Fibroblast of villous mesenchyme (primary cell): Measurements from ENCODE around the gene GBX2. TPM values are rescaled to one million over a fixed set of nuclear protein-coding genes. Genes with fewer than 3 reads are reported as not detected.
"Not testable (repeated sequence)": the region's sequence is repeated elsewhere in the genome, so short reads cannot be mapped to it uniquely, and the experiment has no call there.

ENCODE experiments used
- DNase-seq: peaks from one replicate; pipeline ENCODE4 v3.0.0-alpha.2; 2010; ENCODE audit warnings: low read depth
- H3K4me3 ChIP-seq: 2 replicates; pipeline ENCODE4 v1.5.1; 2011; ENCODE audit warnings: low read depth, mild to moderate bottlenecking, low read length
- total RNA-seq: library from RNA; depleted of rRNA; stranded (reverse); fragments of >200 nt; gene quantifications from 2 replicates; pipeline ENCODE4 v1.2.3, GENCODE V29; 2012
- TF ChIP-seq, protein P1 (sequence below): IDR thresholded peaks from 2 replicates; pipeline ENCODE4 v1.5.1; 2012; ENCODE audit warnings: low read depth, mild to moderate bottlenecking, low read length; ENCODE audit not compliant: insufficient read depth

The GBX2 gene
- total RNA-seq, 1 donor, result not detected

DNA sequence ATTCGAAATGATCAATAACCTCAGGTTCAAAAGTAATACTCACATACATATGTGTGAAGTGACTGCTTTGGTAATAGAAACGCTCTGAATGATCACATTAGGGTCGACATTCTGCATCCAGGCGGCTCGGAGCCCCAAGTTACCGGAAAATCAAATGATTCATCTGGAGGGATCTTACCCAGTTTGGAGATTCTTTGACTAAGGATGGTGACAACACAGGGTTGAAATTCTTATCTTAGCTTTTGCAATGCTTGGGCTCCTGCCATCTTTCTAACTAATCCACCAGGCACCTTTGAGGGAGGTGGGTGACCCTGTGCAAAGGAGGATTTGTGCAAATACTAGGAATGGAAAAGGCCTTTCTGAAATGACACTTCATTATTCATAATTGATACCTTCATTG is 10.8 kb downstream of the GBX2 start:
- TF ChIP-seq, protein P1, sequence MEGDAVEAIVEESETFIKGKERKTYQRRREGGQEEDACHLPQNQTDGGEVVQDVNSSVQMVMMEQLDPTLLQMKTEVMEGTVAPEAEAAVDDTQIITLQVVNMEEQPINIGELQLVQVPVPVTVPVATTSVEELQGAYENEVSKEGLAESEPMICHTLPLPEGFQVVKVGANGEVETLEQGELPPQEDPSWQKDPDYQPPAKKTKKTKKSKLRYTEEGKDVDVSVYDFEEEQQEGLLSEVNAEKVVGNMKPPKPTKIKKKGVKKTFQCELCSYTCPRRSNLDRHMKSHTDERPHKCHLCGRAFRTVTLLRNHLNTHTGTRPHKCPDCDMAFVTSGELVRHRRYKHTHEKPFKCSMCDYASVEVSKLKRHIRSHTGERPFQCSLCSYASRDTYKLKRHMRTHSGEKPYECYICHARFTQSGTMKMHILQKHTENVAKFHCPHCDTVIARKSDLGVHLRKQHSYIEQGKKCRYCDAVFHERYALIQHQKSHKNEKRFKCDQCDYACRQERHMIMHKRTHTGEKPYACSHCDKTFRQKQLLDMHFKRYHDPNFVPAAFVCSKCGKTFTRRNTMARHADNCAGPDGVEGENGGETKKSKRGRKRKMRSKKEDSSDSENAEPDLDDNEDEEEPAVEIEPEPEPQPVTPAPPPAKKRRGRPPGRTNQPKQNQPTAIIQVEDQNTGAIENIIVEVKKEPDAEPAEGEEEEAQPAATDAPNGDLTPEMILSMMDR, result no peak
- no peak for DNase-seq
- no peak overlapping the region for H3K4me3 ChIP-seq

DNA sequence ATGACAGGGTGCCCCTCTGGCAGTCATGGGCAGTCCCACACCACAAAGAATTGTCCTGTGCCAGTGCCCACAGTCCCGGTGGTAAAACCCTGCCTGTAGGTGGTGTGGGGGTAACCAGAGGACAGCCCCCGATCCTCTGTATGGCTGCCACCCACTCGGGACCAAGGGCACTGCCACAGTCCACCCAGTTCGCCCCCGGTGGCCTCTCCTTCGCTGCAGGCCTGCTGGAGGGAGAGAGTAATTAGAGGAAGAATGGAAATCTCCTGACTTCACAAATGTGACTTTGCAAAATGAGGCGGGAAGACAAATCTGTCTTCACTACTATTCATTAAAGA is 11.4 kb downstream of the GBX2 start:
- no peak for DNase-seq
- TF ChIP-seq, protein P1, result no peak
- H3K4me3 ChIP-seq, result no peak overlapping the region

- TF ChIP-seq, protein P1, result no peak
- DNase-seq, result no peak
Observed at GRCh38 chr2:236156095-236156859, 11.9 kb downstream of the GBX2 start.

DNA sequence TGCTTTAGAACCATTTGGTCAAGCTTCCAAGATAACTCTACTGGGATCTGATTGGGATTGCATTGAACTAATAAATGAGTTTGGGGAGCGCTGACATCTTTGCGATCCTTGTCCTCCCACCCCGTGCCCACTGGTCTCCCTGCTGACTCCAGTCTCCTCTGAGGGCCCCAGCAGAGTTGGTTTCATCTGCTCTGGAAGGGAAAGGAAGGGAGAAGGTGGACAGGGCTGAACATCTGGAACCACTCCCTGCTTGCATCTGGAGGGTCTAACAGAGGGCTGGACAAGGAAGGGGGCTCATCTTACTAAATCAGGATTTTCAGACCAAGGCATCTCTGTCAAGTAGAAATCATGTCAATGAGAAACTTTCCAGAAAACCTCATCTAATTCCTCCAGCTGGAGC is 12.8 kb downstream of the GBX2 start:
- DNase-seq, result no peak
- TF ChIP-seq, protein P1, result no peak
- H3K4me3 ChIP-seq, result no peak overlapping the region

More at GRCh38 chr2:236156095-236156859, 11.9 kb downstream of the GBX2 start:
- H3K4me3 ChIP-seq, result no peak overlapping the region

- H3K4me3 ChIP-seq, result no peak overlapping the region
- DNase-seq, result no peak
- TF ChIP-seq, protein P1, result no peak
Observed at GRCh38 chr2:236146436-236146835, 21.8 kb downstream of the GBX2 start.

GRCh38 chr2:236143811-236144210 is 24.4 kb downstream of the GBX2 start:
- no peak overlapping the region for H3K4me3 ChIP-seq

DNA sequence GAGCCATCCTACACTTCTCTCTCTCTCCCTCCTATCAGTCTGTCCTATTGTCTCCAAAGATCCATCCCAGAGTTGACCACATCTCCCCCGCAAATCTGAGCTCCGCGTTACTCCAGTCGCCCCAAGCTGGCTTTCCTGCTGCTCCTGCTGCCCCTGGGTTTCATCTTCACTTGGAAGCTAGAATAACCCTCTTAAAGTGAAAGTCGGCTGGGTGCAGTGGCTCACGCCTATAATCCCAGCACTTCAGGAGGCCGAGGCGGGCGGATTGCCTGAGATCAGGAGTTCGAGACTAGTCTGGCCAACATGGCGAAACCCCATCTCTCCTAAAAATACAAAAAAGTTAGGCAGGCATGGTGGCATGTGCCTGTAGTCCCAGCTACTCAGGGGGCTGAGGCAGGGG is 26.6 kb downstream of the GBX2 start:
- DNase-seq, H3K4me3 ChIP-seq: not testable (repeated sequence)

More at GRCh38 chr2:236143811-236144210, 24.4 kb downstream of the GBX2 start:
- TF ChIP-seq, protein P1, result no peak
- DNase-seq, result no peak
